MM.1S (cell line): Measurements from ENCODE around the gene UBA7.

Experiments used
- DNase-seq: peaks from one replicate; pipeline ENCODE4 v3.0.0-alpha.2; 2015
- H2AFZ ChIP-seq: fragments of 300-600 bp; sonication (generic); 2 replicates; pipeline ENCODE4 v1.6.0; 2016; ENCODE audit warnings: antibody characterized with exemption, low read length
- H3F3A ChIP-seq: fragments of 300-600 bp; sonication (generic); 2 replicates; pipeline ENCODE4 v1.6.1; 2016; ENCODE audit warnings: mild to moderate bottlenecking, antibody characterized with exemption, low read length, moderate library complexity, mixed read lengths; ENCODE audit not compliant: insufficient read depth
- H3K27ac ChIP-seq: fragments of 300-600 bp; sonication (generic); 2 replicates; pipeline ENCODE4 v1.5.1; 2016; ENCODE audit warnings: mild to moderate bottlenecking, low read length
- H3K27me3 ChIP-seq: fragments of 300-600 bp; sonication (generic); replicated peaks from 2 replicates; pipeline ENCODE4 v1.6.0; 2016; ENCODE audit warnings: low read length; ENCODE audit not compliant: insufficient read depth
- H3K36me3 ChIP-seq: fragments of 300-600 bp; sonication (generic); replicated peaks from 2 replicates; pipeline ENCODE4 v1.6.1; 2016; ENCODE audit warnings: mild to moderate bottlenecking, low read length, mixed read lengths; ENCODE audit not compliant: insufficient read depth
- H3K4me1 ChIP-seq: fragments of 300-600 bp; sonication (generic); 2 replicates; pipeline ENCODE4 v1.6.1; 2016; ENCODE audit warnings: low read length, mixed read lengths
- H3K4me2 ChIP-seq: fragments of 300-600 bp; sonication (generic); 2 replicates; pipeline ENCODE4 v1.6.0; 2016; ENCODE audit warnings: low read depth, low read length
- H3K4me3 ChIP-seq: fragments of 300-600 bp; sonication (generic); 2 replicates; pipeline ENCODE4 v1.5.1; 2016; ENCODE audit warnings: low read length, mixed read lengths
- H3K79me2 ChIP-seq: fragments of 300-600 bp; sonication (generic); 2 replicates; pipeline ENCODE4 v1.6.1; 2016; ENCODE audit warnings: mixed run types, low read length, mixed read lengths
- H3K9ac ChIP-seq: fragments of 300-600 bp; sonication (generic); 2 replicates; pipeline ENCODE4 v1.6.1; 2016; ENCODE audit warnings: low read length, mixed read lengths
- H3K9me2 ChIP-seq: fragments of 300-600 bp; sonication (generic); replicated peaks from 2 replicates; pipeline ENCODE4 v1.6.1; 2016; ENCODE audit warnings: mild to moderate bottlenecking, low read length, mixed read lengths; ENCODE audit not compliant: insufficient read depth
- H3K9me3 ChIP-seq: fragments of 300-600 bp; sonication (generic); replicated peaks from 2 replicates; pipeline ENCODE4 v1.6.1; 2016; ENCODE audit warnings: mild to moderate bottlenecking, low read length, mixed read lengths; ENCODE audit not compliant: insufficient read depth
- H4K20me1 ChIP-seq: fragments of 300-600 bp; sonication (generic); 2 replicates; pipeline ENCODE4 v1.6.1; 2016; ENCODE audit warnings: mild to moderate bottlenecking, low read length, moderate library complexity, mixed read lengths; ENCODE audit not compliant: insufficient read depth
- CTCF ChIP-seq: fragments of 300-600 bp; sonication (generic); IDR thresholded peaks from 2 replicates; pipeline ENCODE4 v1.5.1; 2016; ENCODE audit warnings: antibody characterized with exemption, low read length, mixed read lengths
- EZH2 ChIP-seq: fragments of 300-600 bp; sonication (generic); optimal IDR thresholded peaks from 2 replicates; pipeline ENCODE3; 2017; ENCODE audit warnings: low read depth, mild to moderate bottlenecking, antibody characterized with exemption, low read length, mixed read lengths
- EZH2phosphoT487 ChIP-seq: fragments of 300-600 bp; sonication (generic); IDR thresholded peaks from 2 replicates; pipeline ENCODE4 v1.6.1; 2018; ENCODE audit warnings: antibody characterized with exemption, low read length

The UBA7 gene

DNA sequence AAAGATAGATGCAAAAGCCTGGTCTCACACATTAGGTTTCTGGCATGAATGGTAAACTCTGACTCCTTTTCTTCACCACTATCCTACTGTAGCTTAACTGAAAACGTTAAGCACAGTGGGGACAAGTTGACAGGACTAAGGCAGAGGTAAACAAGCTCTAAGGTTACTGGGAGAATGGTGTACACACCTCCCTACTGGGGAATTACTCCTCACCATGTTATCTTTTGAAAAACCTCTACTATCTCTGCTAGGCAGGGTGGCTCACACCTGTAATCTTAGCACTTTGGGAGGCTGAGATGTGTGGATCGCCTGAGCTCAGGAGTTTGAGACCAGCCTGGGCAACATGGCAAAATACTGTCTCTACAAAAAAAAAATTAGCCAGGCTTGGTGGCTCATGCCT, 56.6 kb downstream of the UBA7 start:
- H3F3A ChIP-seq: no peaks in the 10 kb centered on the region
- H3K4me2 ChIP-seq: no peak overlapping the region
- no peaks in the 10 kb centered on the region for H3K27me3 ChIP-seq
- no peak overlapping the region for H3K9ac ChIP-seq
- no peak for TF ChIP-seq EZH2
- no peak for TF ChIP-seq EZH2phosphoT487
- TF ChIP-seq CTCF: no peak
- DNase-seq: no peak
- H3K27ac ChIP-seq: no peak overlapping the region
- H3K9me2 ChIP-seq: no peaks in the 10 kb centered on the region
- no peaks in the 10 kb centered on the region for H3K9me3 ChIP-seq
- H3K79me2 ChIP-seq: peaks cover 88% of the 10 kb centered on the region
- H3K4me1 ChIP-seq: no peaks in the 10 kb centered on the region
- peaks cover 16% of the 10 kb centered on the region; the same call in 1 of the 2 replicates for H4K20me1 ChIP-seq
- no peak overlapping the region for H2AFZ ChIP-seq
- no peaks in the 10 kb centered on the region; the same call in 1 of the 2 replicates for H3K36me3 ChIP-seq
- no peak overlapping the region for H3K4me3 ChIP-seq

DNA sequence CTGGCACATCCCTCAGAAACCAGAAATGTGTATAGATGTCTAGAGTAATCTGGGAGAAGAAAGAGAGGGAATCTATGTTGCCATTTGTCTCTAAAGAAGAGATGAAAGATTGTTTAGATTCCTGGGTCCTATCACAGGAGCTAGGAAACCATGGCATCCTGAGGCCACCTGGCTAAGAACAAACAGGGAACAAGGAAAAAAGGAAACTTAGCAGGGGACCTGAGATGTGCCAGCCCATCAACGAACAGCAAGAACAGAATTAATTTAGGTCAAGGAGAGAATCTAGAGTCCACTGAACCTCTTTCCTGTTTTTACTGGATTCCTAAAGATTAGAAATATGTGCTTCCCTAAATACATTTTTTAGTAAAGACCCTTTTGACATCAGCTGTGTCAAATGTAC, 57.7 kb downstream of the UBA7 start:
- H3K4me1 ChIP-seq: no peaks in the 10 kb centered on the region
- H2AFZ ChIP-seq: no peak overlapping the region
- no peaks in the 10 kb centered on the region for H3K9me3 ChIP-seq
- no peak overlapping the region for H3K9ac ChIP-seq
- TF ChIP-seq EZH2: no peak
- TF ChIP-seq EZH2phosphoT487: no peak
- TF ChIP-seq CTCF: no peak
- peaks cover 81% of the 10 kb centered on the region for H3K79me2 ChIP-seq
- no peak overlapping the region for H3K27ac ChIP-seq
- no peak overlapping the region for H3K4me3 ChIP-seq
- no peaks in the 10 kb centered on the region for H3K27me3 ChIP-seq
- H3K4me2 ChIP-seq: no peak overlapping the region
- no peaks in the 10 kb centered on the region for H3F3A ChIP-seq
- H4K20me1 ChIP-seq: peaks cover 16% of the 10 kb centered on the region; the same call in 1 of the 2 replicates
- H3K36me3 ChIP-seq: no peaks in the 10 kb centered on the region; the same call in 1 of the 2 replicates
- DNase-seq: no peak
- no peaks in the 10 kb centered on the region for H3K9me2 ChIP-seq
